Measurements from ENCODE around the gene POC1A.
"Not testable (repeated sequence)": the region's sequence is repeated elsewhere in the genome, so short reads cannot be mapped to it uniquely, and the experiment has no call there.

POC1A gene

DNA sequence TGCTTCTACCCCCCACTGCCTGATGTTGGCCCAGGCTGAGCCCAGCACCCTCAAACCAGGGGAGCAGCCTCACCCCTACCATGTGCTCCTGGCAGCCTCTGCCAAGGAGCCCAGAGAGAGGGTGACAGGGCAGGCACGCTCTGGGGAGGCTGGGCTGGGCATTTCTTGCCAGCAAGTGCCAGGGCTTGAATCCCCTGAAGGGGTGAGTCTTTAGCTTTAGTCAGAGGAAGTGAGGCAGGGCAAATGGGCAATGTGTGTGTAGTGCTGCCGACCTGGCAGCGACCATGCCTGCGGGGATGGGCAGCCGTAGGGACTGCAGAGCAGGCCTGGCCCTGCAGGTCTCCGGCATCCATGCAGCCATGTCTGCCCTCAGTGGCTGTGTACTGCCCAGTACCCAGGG lies 116.0 kb downstream of the POC1A start:
- no peaks in the 10 kb centered on the region for H3K9me3 ChIP-seq (ENCODE audit: control insufficient read depth, insufficient read depth, low read length)
- H3K4me3 ChIP-seq (ENCODE audit: low read depth, low read length) = no peak overlapping the region
- no peaks in the 10 kb centered on the region for H3K4me1 ChIP-seq (ENCODE audit: control insufficient read depth, insufficient read depth, low read length)
- no peaks in the 10 kb centered on the region for H3K36me3 ChIP-seq (ENCODE audit: control insufficient read depth, insufficient read depth, low read length)
- H3K9ac ChIP-seq (ENCODE audit: low read depth, low read length) = no peak overlapping the region
- H3K27ac ChIP-seq (ENCODE audit: low read depth, low read length) = no peak overlapping the region
- no peaks in the 10 kb centered on the region for H3K27me3 ChIP-seq (ENCODE audit: control insufficient read depth, insufficient read depth, low read length)

DNA sequence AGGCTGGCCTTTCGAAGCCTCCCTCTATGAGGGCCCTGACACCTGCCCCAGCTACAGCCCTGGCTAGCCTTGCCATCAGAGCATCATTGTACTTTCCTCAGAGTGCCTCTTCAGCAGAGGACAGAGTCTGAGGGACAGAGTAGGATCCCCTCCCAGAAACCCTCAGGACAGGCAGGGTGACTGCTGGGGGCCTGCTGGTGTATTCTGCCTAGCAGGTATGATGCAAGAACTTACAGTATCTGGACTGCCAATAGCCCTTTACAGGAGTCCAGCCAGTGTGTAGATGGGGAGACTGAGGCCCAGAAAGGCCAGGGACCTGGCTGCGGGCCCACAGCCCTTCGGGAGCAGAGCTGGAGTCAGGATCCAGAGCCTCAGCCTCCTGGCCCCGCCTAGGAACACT lies 116.9 kb downstream of the POC1A start:
- Histone ChIP-seq H3K27ac (ENCODE audit: low read depth, low read length) (no peak overlapping the region), H3K36me3 (ENCODE audit: control insufficient read depth, insufficient read depth, low read length) (no peaks in the 10 kb centered on the region), H3K9ac (ENCODE audit: low read depth, low read length) (no peak overlapping the region), H3K4me3 (ENCODE audit: low read depth, low read length) (no peak overlapping the region), H3K27me3 (ENCODE audit: control insufficient read depth, insufficient read depth, low read length) (no peaks in the 10 kb centered on the region), H3K9me3 (ENCODE audit: control insufficient read depth, insufficient read depth, low read length) (no peaks in the 10 kb centered on the region), H3K4me1 (ENCODE audit: control insufficient read depth, insufficient read depth, low read length) (no peaks in the 10 kb centered on the region)

DNA sequence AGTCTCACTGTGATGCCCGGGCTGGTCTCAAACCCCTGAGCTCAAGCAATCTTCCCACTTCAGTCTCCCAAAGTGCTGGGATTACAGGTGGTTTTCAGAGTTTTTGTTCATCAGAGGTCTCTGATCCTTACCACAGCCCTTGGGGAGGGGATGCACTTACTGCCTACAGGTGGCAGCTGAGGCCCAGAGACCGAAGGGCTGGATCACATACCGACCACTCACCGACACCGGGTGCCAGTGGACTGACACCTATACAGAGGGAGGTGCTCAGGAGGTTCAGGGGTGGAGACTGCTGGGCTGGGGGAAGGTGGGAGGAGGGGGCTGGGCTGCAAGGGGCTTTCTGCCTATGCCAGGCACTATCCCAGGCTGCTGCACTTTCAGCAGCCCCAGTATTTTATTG lies 117.4 kb downstream of the POC1A start:
- H3K9ac ChIP-seq (ENCODE audit: low read depth, low read length) = no peak overlapping the region
- no peak overlapping the region for H3K4me3 ChIP-seq (ENCODE audit: low read depth, low read length)
- H3K36me3 ChIP-seq (ENCODE audit: control insufficient read depth, insufficient read depth, low read length) = no peaks in the 10 kb centered on the region
- no peak overlapping the region for H3K27ac ChIP-seq (ENCODE audit: low read depth, low read length)
- no peaks in the 10 kb centered on the region for H3K4me1 ChIP-seq (ENCODE audit: control insufficient read depth, insufficient read depth, low read length)
- no peaks in the 10 kb centered on the region for H3K27me3 ChIP-seq (ENCODE audit: control insufficient read depth, insufficient read depth, low read length)
- H3K9me3 ChIP-seq (ENCODE audit: control insufficient read depth, insufficient read depth, low read length) = no peaks in the 10 kb centered on the region

DNA sequence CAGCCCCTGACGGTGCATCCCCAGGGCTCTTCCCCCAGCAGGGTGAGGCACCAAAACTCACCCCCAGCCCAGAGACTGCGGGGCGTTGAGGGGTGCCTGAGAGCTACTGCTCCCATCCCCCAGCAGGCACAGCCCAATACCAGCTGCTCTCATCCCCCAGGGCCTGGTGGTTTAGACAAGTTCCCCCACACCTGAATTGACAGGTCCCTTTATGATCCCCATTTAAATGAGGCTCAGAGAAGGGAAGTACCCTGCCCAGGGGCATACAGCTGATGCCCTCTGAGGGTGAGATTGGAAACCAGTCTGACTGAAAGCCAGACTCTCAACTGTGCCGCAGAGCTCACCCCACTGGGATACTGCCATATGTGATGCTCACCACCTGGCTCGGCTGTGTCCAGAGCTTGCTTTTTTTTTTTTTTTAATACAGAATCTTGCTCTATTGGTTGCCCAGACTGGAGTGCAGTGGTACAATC lies 118.0 kb downstream of the POC1A start:
- H3K9ac ChIP-seq (ENCODE audit: low read depth, low read length) = no peak overlapping the region
- no peak overlapping the region for H3K27ac ChIP-seq (ENCODE audit: low read depth, low read length)

DNA sequence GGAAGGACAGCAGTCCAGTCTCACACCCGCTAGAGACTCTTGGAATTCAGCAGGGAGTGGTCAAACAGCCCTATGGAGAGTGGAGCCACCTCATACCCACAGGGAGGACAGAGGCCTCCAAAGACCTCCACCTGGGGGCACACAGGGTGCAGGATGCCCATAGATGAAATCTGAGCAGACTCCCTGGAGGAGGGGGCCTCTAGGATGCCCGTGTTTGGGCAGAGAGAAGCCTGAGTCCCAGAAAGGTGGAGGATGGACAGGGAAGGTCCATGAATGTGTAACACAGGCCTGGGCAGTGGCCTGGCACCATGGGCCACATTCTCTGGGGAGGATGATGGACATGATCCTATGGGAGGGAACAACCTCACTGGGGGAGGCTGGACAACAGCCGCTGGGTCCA lies 119.6 kb downstream of the POC1A start:
- Histone ChIP-seq H3K9me3 (ENCODE audit: control insufficient read depth, insufficient read depth, low read length) (no peaks in the 10 kb centered on the region), H3K27me3 (ENCODE audit: control insufficient read depth, insufficient read depth, low read length) (no peaks in the 10 kb centered on the region), H3K4me3 (ENCODE audit: low read depth, low read length) (no peak overlapping the region), H3K4me1 (ENCODE audit: control insufficient read depth, insufficient read depth, low read length) (no peaks in the 10 kb centered on the region), H3K36me3 (ENCODE audit: control insufficient read depth, insufficient read depth, low read length) (no peaks in the 10 kb centered on the region), H3K27ac (ENCODE audit: low read depth, low read length) (no peak overlapping the region), H3K9ac (ENCODE audit: low read depth, low read length) (no peak overlapping the region)

More for the DNA sequence above, 118.0 kb downstream of the POC1A start:
- H3K36me3 ChIP-seq (ENCODE audit: control insufficient read depth, insufficient read depth, low read length) = no peaks in the 10 kb centered on the region
- H3K4me3 ChIP-seq (ENCODE audit: low read depth, low read length) = no peak overlapping the region
- no peaks in the 10 kb centered on the region for H3K9me3 ChIP-seq (ENCODE audit: control insufficient read depth, insufficient read depth, low read length)
- H3K27me3 ChIP-seq (ENCODE audit: control insufficient read depth, insufficient read depth, low read length) = no peaks in the 10 kb centered on the region
- no peaks in the 10 kb centered on the region for H3K4me1 ChIP-seq (ENCODE audit: control insufficient read depth, insufficient read depth, low read length)

DNA sequence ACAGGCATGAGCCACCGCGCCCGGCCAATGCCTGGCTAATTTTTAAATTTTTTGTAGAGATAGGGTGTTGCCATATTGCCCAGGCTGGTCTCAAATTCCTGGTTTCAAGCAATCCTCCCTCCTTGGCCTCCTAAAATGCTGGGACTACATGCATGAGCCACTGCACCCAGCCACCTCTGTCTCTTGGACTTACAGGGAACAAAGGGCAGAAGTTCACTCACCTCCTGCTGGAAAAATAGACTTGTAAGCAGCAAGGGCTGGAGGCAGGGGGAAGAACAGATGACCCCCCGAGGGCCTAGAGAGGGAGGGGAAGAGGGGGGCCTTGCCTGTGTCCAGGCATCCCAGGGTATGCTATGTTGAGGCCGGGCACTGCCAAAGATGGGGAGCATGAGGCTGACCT lies 120.0 kb downstream of the POC1A start:
- H3K9ac ChIP-seq (ENCODE audit: low read depth, low read length) = no peak overlapping the region
- no peak overlapping the region for H3K4me3 ChIP-seq (ENCODE audit: low read depth, low read length)
- no peaks in the 10 kb centered on the region for H3K27me3 ChIP-seq (ENCODE audit: control insufficient read depth, insufficient read depth, low read length)
- no peaks in the 10 kb centered on the region for H3K36me3 ChIP-seq (ENCODE audit: control insufficient read depth, insufficient read depth, low read length)
- no peaks in the 10 kb centered on the region for H3K9me3 ChIP-seq (ENCODE audit: control insufficient read depth, insufficient read depth, low read length)
- H3K27ac ChIP-seq (ENCODE audit: low read depth, low read length) = no peak overlapping the region
- H3K4me1 ChIP-seq (ENCODE audit: control insufficient read depth, insufficient read depth, low read length) = no peaks in the 10 kb centered on the region

DNA sequence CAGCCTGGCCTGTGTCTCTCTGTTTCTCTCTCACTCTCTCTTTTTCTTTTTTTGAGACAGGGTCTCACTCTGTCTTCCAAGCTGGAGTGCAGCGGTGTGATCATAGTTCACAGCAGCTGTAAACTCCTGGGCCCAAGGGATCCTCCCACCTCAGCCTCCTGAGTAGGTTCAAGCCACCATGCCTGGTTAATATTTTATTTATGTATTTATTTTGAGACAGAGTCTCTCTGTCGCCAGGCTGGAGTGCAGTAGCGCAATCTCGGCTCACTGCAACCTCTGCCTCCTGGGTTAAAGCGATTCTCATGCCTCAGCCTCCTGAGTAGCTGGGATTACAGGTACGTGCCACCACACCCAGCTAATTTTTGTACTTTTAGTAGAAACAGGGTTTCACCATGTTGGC lies 120.5 kb downstream of the POC1A start:
- not testable (repeated sequence) for H3K4me3 ChIP-seq (ENCODE audit: low read depth, low read length); H3K9me3 ChIP-seq (ENCODE audit: control insufficient read depth, insufficient read depth, low read length); H3K9ac ChIP-seq (ENCODE audit: low read depth, low read length); H3K27ac ChIP-seq (ENCODE audit: low read depth, low read length); H3K36me3 ChIP-seq (ENCODE audit: control insufficient read depth, insufficient read depth, low read length); H3K4me1 ChIP-seq (ENCODE audit: control insufficient read depth, insufficient read depth, low read length); H3K27me3 ChIP-seq (ENCODE audit: control insufficient read depth, insufficient read depth, low read length)

DNA sequence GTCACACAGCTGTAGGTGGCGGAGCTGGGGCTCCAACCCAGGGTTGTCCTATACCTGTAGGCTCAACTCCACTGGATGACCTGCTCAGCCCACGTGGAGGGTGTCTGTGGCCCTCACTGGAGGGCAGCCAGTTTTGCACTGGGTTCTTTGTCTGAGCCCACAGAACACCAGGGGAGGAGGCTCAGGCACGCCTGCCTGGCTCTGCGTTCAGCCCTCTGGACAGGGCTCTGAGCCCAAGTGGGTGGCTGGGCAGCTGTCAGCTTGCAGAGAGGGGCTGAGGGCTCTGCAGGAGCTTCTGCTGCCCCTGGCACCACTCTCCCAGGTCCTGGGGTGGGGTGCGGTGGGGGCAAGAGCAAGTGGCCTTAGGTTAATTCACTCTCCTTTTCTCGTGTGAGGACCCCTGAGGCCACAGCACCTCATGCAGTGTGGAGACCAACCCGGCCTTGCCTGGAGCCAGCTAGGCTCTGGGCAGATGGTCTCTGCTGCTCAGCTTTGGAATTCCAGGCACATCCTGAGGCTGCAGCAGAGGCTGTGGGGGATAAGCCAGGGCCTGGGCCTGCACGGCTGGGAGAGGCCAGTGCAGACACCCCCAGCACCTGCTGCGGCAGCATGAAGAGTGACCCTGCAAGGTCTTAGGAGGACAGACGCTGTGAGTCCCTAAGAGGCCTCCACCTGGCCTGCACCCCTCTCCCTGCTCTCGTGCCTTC lies 121.4 kb downstream of the POC1A start:
- H3K27me3 ChIP-seq (ENCODE audit: control insufficient read depth, insufficient read depth, low read length) = no peaks in the 10 kb centered on the region
- H3K27ac ChIP-seq (ENCODE audit: low read depth, low read length) = no peak overlapping the region
- H3K4me3 ChIP-seq (ENCODE audit: low read depth, low read length) = no peak overlapping the region
- no peaks in the 10 kb centered on the region for H3K36me3 ChIP-seq (ENCODE audit: control insufficient read depth, insufficient read depth, low read length)
- no peaks in the 10 kb centered on the region for H3K9me3 ChIP-seq (ENCODE audit: control insufficient read depth, insufficient read depth, low read length)
- H3K4me1 ChIP-seq (ENCODE audit: control insufficient read depth, insufficient read depth, low read length) = no peaks in the 10 kb centered on the region
- no peak overlapping the region for H3K9ac ChIP-seq (ENCODE audit: low read depth, low read length)

DNA sequence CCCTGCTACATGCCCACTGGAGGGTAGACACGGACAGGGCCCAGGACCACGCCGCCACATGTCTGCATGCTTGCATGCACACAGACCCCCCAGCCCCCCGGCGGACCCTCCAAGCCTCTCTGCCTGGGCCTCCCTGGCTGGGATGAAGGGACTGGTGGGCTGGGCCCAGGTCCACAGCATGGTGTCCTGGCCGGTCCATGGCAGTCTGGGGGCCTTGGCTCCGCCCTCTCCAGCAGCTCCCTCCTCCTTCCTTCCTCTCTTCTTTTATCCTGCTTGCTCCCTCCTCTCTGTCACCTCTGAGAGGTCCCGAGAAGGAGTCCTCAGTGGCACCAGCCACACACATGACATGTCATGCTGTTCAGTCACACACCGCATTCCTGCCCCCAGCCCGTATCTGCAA lies 122.3 kb downstream of the POC1A start:
- no peaks in the 10 kb centered on the region for H3K9me3 ChIP-seq (ENCODE audit: control insufficient read depth, insufficient read depth, low read length)
- no peaks in the 10 kb centered on the region for H3K36me3 ChIP-seq (ENCODE audit: control insufficient read depth, insufficient read depth, low read length)
- H3K27me3 ChIP-seq (ENCODE audit: control insufficient read depth, insufficient read depth, low read length) = no peaks in the 10 kb centered on the region
- no peak overlapping the region for H3K4me3 ChIP-seq (ENCODE audit: low read depth, low read length)
- H3K27ac ChIP-seq (ENCODE audit: low read depth, low read length) = no peak overlapping the region
- H3K9ac ChIP-seq (ENCODE audit: low read depth, low read length) = no peak overlapping the region
- H3K4me1 ChIP-seq (ENCODE audit: control insufficient read depth, insufficient read depth, low read length) = no peaks in the 10 kb centered on the region

DNA sequence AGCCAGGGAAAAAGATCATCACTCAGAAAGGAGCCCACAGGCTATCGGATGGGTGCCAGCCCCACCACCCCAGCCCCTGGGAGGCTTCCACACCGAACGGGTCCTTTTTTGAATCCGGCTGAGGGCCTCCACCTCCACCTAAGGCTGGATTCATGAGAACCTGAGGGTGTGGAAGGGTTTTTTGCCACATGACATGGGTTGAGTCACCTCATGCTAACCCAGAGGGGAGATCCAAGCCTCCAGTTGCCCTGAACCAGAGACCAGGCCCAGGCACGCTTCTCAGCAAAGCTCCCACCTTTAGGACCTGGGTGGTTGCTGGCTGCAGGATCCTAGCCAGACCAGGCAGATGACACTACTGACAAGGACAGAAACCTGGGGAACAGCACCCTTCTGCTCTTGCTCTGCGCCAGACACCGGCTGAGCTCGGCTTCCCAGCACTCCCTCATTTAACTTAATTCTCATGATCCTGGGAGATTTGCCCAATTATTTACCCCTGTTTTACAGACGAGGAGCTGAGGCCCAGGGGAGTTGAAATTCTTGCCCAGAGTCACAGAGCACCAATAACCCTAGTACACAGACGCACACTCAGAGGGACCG lies 123.4 kb downstream of the POC1A start:
- H3K9ac ChIP-seq (ENCODE audit: low read depth, low read length) = no peak overlapping the region

DNA sequence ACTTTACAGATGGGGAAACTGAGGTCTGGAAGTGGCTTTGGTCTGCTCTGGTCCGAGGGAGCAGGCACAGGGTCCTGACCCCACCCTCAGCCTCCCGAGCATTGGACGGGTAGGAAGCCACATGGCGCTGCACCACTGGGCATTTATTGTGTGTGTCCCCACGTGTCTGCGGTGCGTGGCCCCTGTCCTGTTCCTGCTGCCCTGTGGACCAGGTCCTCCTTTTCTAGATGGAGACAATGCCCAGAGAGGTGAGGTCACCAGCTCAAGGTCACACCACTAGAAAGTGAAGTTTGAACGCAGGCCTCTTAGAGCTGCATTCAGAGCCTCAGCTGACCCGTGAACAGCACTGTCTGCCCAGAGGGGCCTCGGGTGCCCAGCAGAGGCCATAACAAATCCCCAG lies 124.7 kb downstream of the POC1A start:
- no peaks in the 10 kb centered on the region for H3K36me3 ChIP-seq (ENCODE audit: control insufficient read depth, insufficient read depth, low read length)
- H3K9me3 ChIP-seq (ENCODE audit: control insufficient read depth, insufficient read depth, low read length) = no peaks in the 10 kb centered on the region
- H3K4me1 ChIP-seq (ENCODE audit: control insufficient read depth, insufficient read depth, low read length) = no peaks in the 10 kb centered on the region
- H3K4me3 ChIP-seq (ENCODE audit: low read depth, low read length) = no peak overlapping the region
- no peaks in the 10 kb centered on the region for H3K27me3 ChIP-seq (ENCODE audit: control insufficient read depth, insufficient read depth, low read length)
- H3K27ac ChIP-seq (ENCODE audit: low read depth, low read length) = no peak overlapping the region
- H3K9ac ChIP-seq (ENCODE audit: low read depth, low read length) = no peak overlapping the region

More for the DNA sequence above, 123.4 kb downstream of the POC1A start:
- Histone ChIP-seq H3K9me3 (ENCODE audit: control insufficient read depth, insufficient read depth, low read length) (no peaks in the 10 kb centered on the region), H3K36me3 (ENCODE audit: control insufficient read depth, insufficient read depth, low read length) (no peaks in the 10 kb centered on the region), H3K4me3 (ENCODE audit: low read depth, low read length) (no peak overlapping the region), H3K27me3 (ENCODE audit: control insufficient read depth, insufficient read depth, low read length) (no peaks in the 10 kb centered on the region), H3K27ac (ENCODE audit: low read depth, low read length) (no peak overlapping the region), H3K4me1 (ENCODE audit: control insufficient read depth, insufficient read depth, low read length) (no peaks in the 10 kb centered on the region)
